Caco-2 (cell line): ENCODE results near the gene GJA5. TPM values are rescaled to one million over a fixed set of nuclear protein-coding genes. Genes with fewer than 3 reads are reported as not detected.

Source experiments
- BruUV-seq: library from RNA; stranded (reverse); fragments of 400-500 nt; replicated peaks from 2 replicates; lab custom pipeline; 2021; lab: Mats Ljungman, UMichigan
- CTCF ChIA-PET: fragments of 300-600 bp; sonication (Branson Sonifier 250); formaldehyde crosslinking; loops from one replicate; lab custom pipeline; 2022; ENCODE audit warnings: antibody characterized with exemption; lab: Charles Lee
- POLR2A ChIA-PET: fragments of 300-600 bp; sonication (Branson Sonifier 250); formaldehyde crosslinking; loops from one replicate; lab custom pipeline; 2022; ENCODE audit warnings: antibody characterized with exemption; lab: Charles Lee
- DNase-seq, 2 experiments: peaks; one replicate each; pipeline versions ENCODE4 v3.0.0 to v3.0.0-alpha.2; 2020 to 2022
- H3K27me3 ChIP-seq: replicated peaks from 2 replicates; pipeline ENCODE4 v1.6.0; 2011; ENCODE audit warnings: low read length; ENCODE audit not compliant: control insufficient read depth, insufficient read depth
- H3K36me3 ChIP-seq: 2 replicates; pipeline ENCODE4 v1.5.1; 2011; ENCODE audit warnings: low read length; ENCODE audit not compliant: control insufficient read depth, insufficient read depth
- H3K4me1 ChIP-seq: fragments of 250-450 bp; sonication (Bioruptor Pico); 2 replicates; pipeline ENCODE4 v1.5.1; 2020; ENCODE audit warnings: mild to moderate bottlenecking
- H3K4me3 ChIP-seq: 2 replicates; pipeline ENCODE4 v1.5.1; 2011; ENCODE audit warnings: low read depth, mild to moderate bottlenecking, control low read depth, low read length
- H3K9me3 ChIP-seq: fragments of 250-450 bp; sonication (Bioruptor Pico); 2 replicates; pipeline ENCODE4 v1.5.1; 2020; ENCODE audit warnings: mild to moderate bottlenecking, moderate library complexity
- H3K27ac Mint-ChIP-seq: one replicate; pipeline ENCODE4 v1.8.0; 2022; ENCODE audit warnings: mixed read lengths; ENCODE audit not compliant: unreplicated experiment
- H3K27me3 Mint-ChIP-seq: one replicate; pipeline ENCODE4 v1.8.0; 2022; ENCODE audit warnings: mixed read lengths; ENCODE audit not compliant: insufficient read depth, unreplicated experiment
- H3K36me3 Mint-ChIP-seq: one replicate; pipeline ENCODE4 v1.8.0; 2022; ENCODE audit warnings: mild to moderate bottlenecking, mixed read lengths; ENCODE audit not compliant: insufficient read depth, unreplicated experiment
- H3K4me1 Mint-ChIP-seq: one replicate; pipeline ENCODE4 v1.8.0; 2022; ENCODE audit warnings: low read depth, mixed read lengths; ENCODE audit not compliant: unreplicated experiment
- H3K4me3 Mint-ChIP-seq: one replicate; pipeline ENCODE4 v1.8.0; 2022; ENCODE audit warnings: mild to moderate bottlenecking, moderate library complexity, mixed read lengths; ENCODE audit not compliant: unreplicated experiment
- H3K9me3 Mint-ChIP-seq: one replicate; pipeline ENCODE4 v1.8.0; 2022; ENCODE audit warnings: mixed read lengths; ENCODE audit not compliant: unreplicated experiment
- CTCF ChIP-seq, 2 experiments: fragments of 200-600 bp in 1 of 2; IDR thresholded peaks; 1 replicate in 1 of 2; 2 replicates in 1 of 2; pipeline versions ENCODE4 v1.5.1 to v1.8.0; 2011 to 2022; ENCODE audit warnings: antibody characterized with exemption in 1 of 2, control low read depth in 1 of 2, inconsistent platforms in 1 of 2, low read depth in 1 of 2, low read length in 1 of 2, mild to moderate bottlenecking in 1 of 2, moderate library complexity in 1 of 2; ENCODE audit not compliant: insufficient read depth in 1 of 2, severe bottlenecking in 1 of 2, unreplicated experiment in 1 of 2
- intact Hi-C: fragments of 100-400 bp; cut with micrococcal nuclease; formaldehyde crosslinking; loops from one replicate; pipeline ENCODE4 v1.10.0; 2022; ENCODE audit not compliant: unreplicated experiment
- total RNA-seq: library from RNA; stranded (reverse); gene quantifications from 2 replicates; pipeline ENCODE4 v1.2.3, GENCODE V29; 2022

Gene GJA5
- total RNA-seq, 1 experiment from 2014 or later: 0.75 TPM

GRCh38 chr1:147717051-147717705 lies 43.2 kb downstream of the GJA5 start:
- H3K4me3 ChIP-seq: no peak overlapping the region
- H3K27me3 ChIP-seq: no peaks in the 10 kb centered on the region
- peaks cover 11% of the 10 kb centered on the region; the same call in 1 of the 2 replicates for H3K9me3 ChIP-seq
- DNase-seq: no peak
- H3K9me3 Mint-ChIP-seq: no peaks in the 10 kb centered on the region
- H3K36me3 Mint-ChIP-seq: no peaks in the 10 kb centered on the region
- no peaks in the 10 kb centered on the region for H3K4me1 Mint-ChIP-seq
- H3K27me3 Mint-ChIP-seq: peaks cover 9% of the 10 kb centered on the region
- no peak for TF ChIP-seq CTCF (IDR thresholded peaks at IDR 0.05; ENCODE audit: insufficient read depth in 1 of 2, low read depth in 1 of 2, low read length in 1 of 2, severe bottlenecking in 1 of 2, unreplicated experiment in 1 of 2)
- POLR2A ChIA-PET: no interaction called here
- no peak overlapping the region for H3K4me3 Mint-ChIP-seq
- no TSS peak for BruUV-seq
- H3K4me1 ChIP-seq: no peaks in the 10 kb centered on the region
- CTCF ChIA-PET: no interaction called here
- no peaks in the 10 kb centered on the region; the same call in 1 of the 2 replicates for H3K36me3 ChIP-seq
- no peak overlapping the region for H3K27ac Mint-ChIP-seq
- intact Hi-C loops: no loop called here

- Mint-ChIP-seq H3K27ac (no peak overlapping the region), H3K4me3 (no peak overlapping the region), H3K4me1 (peaks cover 6% of the 10 kb centered on the region), H3K27me3 (peaks cover 24% of the 10 kb centered on the region), H3K9me3 (no peaks in the 10 kb centered on the region), H3K36me3 (no peaks in the 10 kb centered on the region)
- H3K4me3 ChIP-seq: no peak overlapping the region
- no peaks in the 10 kb centered on the region for H3K4me1 ChIP-seq
- no peaks in the 10 kb centered on the region for H3K27me3 ChIP-seq
- intact Hi-C loops: no loop called here
- H3K9me3 ChIP-seq: no peaks in the 10 kb centered on the region
- H3K36me3 ChIP-seq: no peaks in the 10 kb centered on the region
- no TSS peak for BruUV-seq
- no peak for TF ChIP-seq CTCF (IDR thresholded peaks at IDR 0.05; ENCODE audit: insufficient read depth in 1 of 2, low read depth in 1 of 2, low read length in 1 of 2, severe bottlenecking in 1 of 2, unreplicated experiment in 1 of 2)
- ChIA-PET CTCF (no interaction called here), POLR2A (no interaction called here)
- DNase-seq: no peak
Observed at GRCh38 chr1:147712605-147713004, 47.8 kb downstream of the GJA5 start.

Other genes starting within 250 kb of the GJA5 start
- gene BCL9, start 219.1 kb downstream of the GJA5 start, total RNA-seq: 18.0 and 18.4 TPM in 2 replicates
- 24.6 and 26.7 TPM in 2 replicates for gene ACP6, start 90.1 kb downstream of the GJA5 start, total RNA-seq
- gene GJA8, start 142.2 kb upstream of the GJA5 start, total RNA-seq: not detected in 2 replicates
- gene GPR89B, start 167.8 kb upstream of the GJA5 start, total RNA-seq: 27.5 and 29.5 TPM in 2 replicates